Heart left ventricle (tissue), 16 donors: ENCODE measurements around the gene DNAJC25. TPM values are rescaled to one million over a fixed set of nuclear protein-coding genes. Genes with fewer than 3 reads are reported as not detected.
A peak's percentile ranks its signal among the peaks of the same experiment; 100 is the strongest.

Experiments used
- ATAC-seq, 4 donors: fragments of 200-7000 bp; cut with Tn5 transposase; one replicate each; pipeline ENCODE4 v1.9.1; 2020 to 2022; ENCODE audit warnings: moderate library complexity in 4 of 4, mild to moderate bottlenecking in 3 of 4, moderate number of reproducible peaks in 1 of 4
- DNase-seq, 5 donors: peaks; one replicate each; pipeline ENCODE4 v3.0.0-alpha.2; 2020
- H3K27ac ChIP-seq, 12 donors: fragments of 200-600 bp; sonication (generic) in 4 of 12; one replicate each; pipeline versions ENCODE4 v1.5.0 to v1.8.0; 2016 to 2022; ENCODE audit warnings: mild to moderate bottlenecking in 2 of 12
- H3K27me3 ChIP-seq, 9 donors: fragments of 200-600 bp; sonication (generic) in 2 of 9; one replicate each; pipeline versions ENCODE4 v1.5.1 to v1.8.0; 2016 to 2022; ENCODE audit warnings: mild to moderate bottlenecking in 3 of 9
- H3K36me3 ChIP-seq, 9 donors: fragments of 200-600 bp; sonication (generic) in 2 of 9; one replicate each; pipeline versions ENCODE4 v1.5.0 to v1.8.0; 2018 to 2022; ENCODE audit warnings: mild to moderate bottlenecking in 2 of 9
- H3K4me1 ChIP-seq, 12 donors: fragments of 200-600 bp; sonication (generic) in 4 of 12; one replicate each; pipeline versions ENCODE4 v1.5.0 to v1.8.0; 2016 to 2022; ENCODE audit warnings: mild to moderate bottlenecking in 3 of 12
- H3K4me3 ChIP-seq, 12 donors: fragments of 200-600 bp; sonication (generic) in 4 of 12; one replicate each; pipeline versions ENCODE4 v1.5.0 to v1.8.0; 2017 to 2022; ENCODE audit warnings: mild to moderate bottlenecking in 9 of 12, moderate library complexity in 4 of 12
- H3K9me3 ChIP-seq, 12 donors: fragments of 200-600 bp; sonication (generic) in 4 of 12; one replicate each; pipeline versions ENCODE4 v1.5.0 to v1.8.0; 2016 to 2022; ENCODE audit warnings: mild to moderate bottlenecking in 1 of 12
- POLR2A ChIP-seq, 2 donors: fragments of 450-650 bp; IDR thresholded peaks; one replicate each; pipeline ENCODE4 v1.6.1; 2017; ENCODE audit warnings: antibody characterized with exemption in 2 of 2, mild to moderate bottlenecking in 2 of 2, moderate library complexity in 2 of 2
- WGBS, 4 donors: extraction: QIAGEN DNeasy Blood & Tissue Kit in 2 of 4; methylation state at CpG; one replicate each; pipeline versions ENCODE4 v1.1.5 to v1.1.7; 2013 to 2018; 5-methylcytosine and 5-hydroxymethylcytosine counted together
- intact Hi-C, 10 donors: fragments of 100-400 bp; cut with DNase I; formaldehyde crosslinking; loops; one replicate each; pipeline versions ENCODE4 v1.11.1 to v1.14.2; 2022
- polyA plus RNA-seq, 2 donors: library from polyadenylated mRNA; stranded (reverse); fragments of 200-250 nt; gene quantifications; one replicate each; pipeline ENCODE4 v1.2.3, GENCODE V29; 2013
- total RNA-seq, 9 donors: library from RNA; depleted of rRNA in 2 of 9; stranded (reverse); fragments of >200 nt in 2 of 9; fragmentation: NEBNext Ultra II Directional in 3 of 9; extraction: Animal tissue kit (Norgen Biotek cat#: 25700) in 3 of 9; gene quantifications; one replicate each; pipeline versions ENCODE4 v1.1.0 to v1.2.4, GENCODE V29; 2016 to 2023
- TF ChIP-seq, protein P1 (sequence below), 12 donors: fragments of 200-600 bp; sonication (generic) in 4 of 12; IDR thresholded peaks; one replicate each; pipeline versions ENCODE4 v1.5.0 to v1.8.0; 2018 to 2022; ENCODE audit warnings: antibody characterized with exemption in 12 of 12, mild to moderate bottlenecking in 5 of 12
- donor health status: ischemic (EF 13 %, LVEDD 7.1; RV severe dilation, severe dysfunction).
- donor health status: healthy with polysubstance abuse.
- donor health status: DM: no; HTN: yes; CAD: no.
- donor health status: DM: no; HTN: no; CAD: no.
- donor health status: ischemic (EF 25% LVEDD 6.9; RV normal size, moderate dysfunction).
- donor health status: ischemic (EF 25% LVEDD 5.7; RV mildly dilated, moderate dysfunction).
- donor health status: healthy.
- donor health status: DM: yes; HTN: yes; CAD: no.
- donor health status: ischemic (EF 35%, LVEDD 5.7; RV mildly dilated, moderate dysfunction).
- donor health status: nonischemic (EF 11% LVEDD 7.7; RV severe dilation, severe dysfunction).
- donor health status: DM: yes; HTN: yes; CAD: no.
- donor health status: PGD.
- donor health status: ischemic (EF 29% LVEDD 5.4; RV normal size, mild dysfunction).
- donor health status: nonischemic (EF 23%, LVEDD 6.1; RV moderate dilation, normal function).

Gene DNAJC25
- total and polyA plus RNA-seq, 11 donors: 3.8 to 8.2 (median 5.0) TPM

DNA sequence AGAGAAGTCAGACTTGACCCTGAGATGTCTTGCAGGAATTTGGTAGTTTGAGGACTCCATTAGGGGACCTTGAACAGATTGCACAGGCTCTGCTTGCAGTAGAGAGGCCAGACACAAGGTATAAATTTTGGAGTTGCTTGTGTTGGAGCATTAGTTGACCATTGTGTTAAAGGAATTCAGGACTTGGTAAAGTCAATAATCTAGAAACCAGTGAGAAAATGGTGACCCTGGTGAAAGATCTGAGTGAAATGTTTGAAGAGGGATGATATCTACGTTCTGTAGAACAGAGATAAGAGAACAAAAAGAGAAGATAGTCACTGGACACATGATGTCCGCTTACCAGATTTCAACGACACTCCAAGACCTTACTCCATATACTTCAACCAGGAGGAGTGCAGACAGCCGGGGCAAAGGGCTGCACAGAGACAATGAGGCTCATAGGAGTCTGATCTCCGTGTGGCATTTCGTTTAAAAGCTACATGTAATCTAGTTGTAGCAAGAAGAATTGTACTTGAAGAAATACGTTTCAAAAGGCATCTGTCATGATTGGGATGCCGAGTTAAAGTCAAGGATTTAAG, 13.2 kb downstream of the DNAJC25 start:
- intact Hi-C loops: no loop called here
- TF ChIP-seq, protein P1, sequence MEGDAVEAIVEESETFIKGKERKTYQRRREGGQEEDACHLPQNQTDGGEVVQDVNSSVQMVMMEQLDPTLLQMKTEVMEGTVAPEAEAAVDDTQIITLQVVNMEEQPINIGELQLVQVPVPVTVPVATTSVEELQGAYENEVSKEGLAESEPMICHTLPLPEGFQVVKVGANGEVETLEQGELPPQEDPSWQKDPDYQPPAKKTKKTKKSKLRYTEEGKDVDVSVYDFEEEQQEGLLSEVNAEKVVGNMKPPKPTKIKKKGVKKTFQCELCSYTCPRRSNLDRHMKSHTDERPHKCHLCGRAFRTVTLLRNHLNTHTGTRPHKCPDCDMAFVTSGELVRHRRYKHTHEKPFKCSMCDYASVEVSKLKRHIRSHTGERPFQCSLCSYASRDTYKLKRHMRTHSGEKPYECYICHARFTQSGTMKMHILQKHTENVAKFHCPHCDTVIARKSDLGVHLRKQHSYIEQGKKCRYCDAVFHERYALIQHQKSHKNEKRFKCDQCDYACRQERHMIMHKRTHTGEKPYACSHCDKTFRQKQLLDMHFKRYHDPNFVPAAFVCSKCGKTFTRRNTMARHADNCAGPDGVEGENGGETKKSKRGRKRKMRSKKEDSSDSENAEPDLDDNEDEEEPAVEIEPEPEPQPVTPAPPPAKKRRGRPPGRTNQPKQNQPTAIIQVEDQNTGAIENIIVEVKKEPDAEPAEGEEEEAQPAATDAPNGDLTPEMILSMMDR (IDR thresholded peaks at IDR 0.05): no peak
- TF ChIP-seq POLR2A (IDR thresholded peaks at IDR 0.05): no peak
- H3K4me1 ChIP-seq: peaks cover 0 to 10% (median 0%) of the 10 kb centered on the region in 12 donors
- H3K9me3 ChIP-seq: no peaks in the 10 kb centered on the region
- no peak overlapping the region for H3K4me3 ChIP-seq
- H3K36me3 ChIP-seq: peaks cover 0 to 43% (median 31%) of the 10 kb centered on the region in 9 donors
- DNase-seq: no peak
- 81 to 86% (median 82%) methylated on average over 8 of the region's 8 CpGs for WGBS, 4 donors
- ATAC-seq: no peak
- H3K27me3 ChIP-seq: no peaks in the 10 kb centered on the region
- H3K27ac ChIP-seq: no peak overlapping the region

DNA sequence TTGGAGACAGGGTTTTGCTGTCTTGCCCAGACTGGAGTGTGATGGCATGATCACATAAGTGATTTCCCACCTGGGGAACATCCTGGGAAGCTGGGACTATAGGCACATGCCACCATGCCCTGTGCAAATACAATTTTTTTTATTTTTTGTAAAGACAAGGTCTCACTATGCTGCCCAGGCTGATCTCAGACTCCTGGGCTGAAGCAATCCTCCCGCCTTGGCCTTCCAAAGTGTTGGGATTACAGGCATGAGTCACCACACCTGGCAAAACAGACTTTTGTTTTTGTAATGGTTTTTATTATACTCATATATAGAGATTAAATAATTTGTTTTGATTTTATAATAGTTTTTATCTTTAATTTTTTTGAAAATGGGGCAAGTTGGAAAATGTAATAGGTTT, 14.7 kb downstream of the DNAJC25 start:
- H3K9me3 ChIP-seq: no peaks in the 10 kb centered on the region
- H3K36me3 ChIP-seq: peaks cover 0 to 58% (median 46%) of the 10 kb centered on the region in 9 donors
- WGBS, 4 donors: 95 to 99% (median 97%) methylated on average over 1 of the region's 1 CpG
- H3K4me3 ChIP-seq: no peak overlapping the region
- DNase-seq (no peak), ATAC-seq (no peak)
- TF ChIP-seq POLR2A (IDR thresholded peaks at IDR 0.05): no peak
- TF ChIP-seq, protein P1 (IDR thresholded peaks at IDR 0.05): no peak
- no peak overlapping the region for H3K27ac ChIP-seq
- no peaks in the 10 kb centered on the region for H3K27me3 ChIP-seq
- peaks cover 0 to 10% (median 0%) of the 10 kb centered on the region in 12 donors for H3K4me1 ChIP-seq
- intact Hi-C loops: no loop called here

DNA sequence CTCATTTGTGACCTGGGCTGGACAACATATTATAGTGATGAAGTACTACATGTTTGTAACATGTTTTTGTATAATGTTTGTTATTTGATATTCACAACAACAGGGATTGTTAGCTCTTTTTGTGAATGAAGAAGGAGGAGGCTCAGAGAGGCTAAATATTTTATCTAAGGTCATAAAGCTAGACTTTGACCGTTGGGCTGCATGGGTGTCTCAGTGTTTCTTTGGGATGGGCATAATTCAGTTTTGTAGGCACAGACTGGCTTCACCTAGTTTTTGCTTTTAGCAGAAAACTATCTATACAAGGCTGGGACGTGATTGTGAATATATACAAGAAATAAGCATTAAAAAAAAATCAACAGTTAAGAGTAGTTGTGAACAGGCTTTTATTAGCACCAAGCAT, 15.3 kb downstream of the DNAJC25 start:
- Histone ChIP-seq H3K9me3 (no peaks in the 10 kb centered on the region), H3K4me1 (peaks cover 0 to 10% (median 0%) of the 10 kb centered on the region in 12 donors), H3K4me3 (no peak overlapping the region), H3K27me3 (no peaks in the 10 kb centered on the region), H3K36me3 (peaks cover 0 to 59% (median 49%) of the 10 kb centered on the region in 9 donors), H3K27ac (no peak overlapping the region)
- intact Hi-C loops: no loop called here
- WGBS, 4 donors: 81 to 92% (median 86%) methylated on average over 2 of the region's 2 CpGs
- no peak for ATAC-seq
- TF ChIP-seq, protein P1 (IDR thresholded peaks at IDR 0.05): no peak
- TF ChIP-seq POLR2A (IDR thresholded peaks at IDR 0.05): no peak
- DNase-seq: no peak

DNA sequence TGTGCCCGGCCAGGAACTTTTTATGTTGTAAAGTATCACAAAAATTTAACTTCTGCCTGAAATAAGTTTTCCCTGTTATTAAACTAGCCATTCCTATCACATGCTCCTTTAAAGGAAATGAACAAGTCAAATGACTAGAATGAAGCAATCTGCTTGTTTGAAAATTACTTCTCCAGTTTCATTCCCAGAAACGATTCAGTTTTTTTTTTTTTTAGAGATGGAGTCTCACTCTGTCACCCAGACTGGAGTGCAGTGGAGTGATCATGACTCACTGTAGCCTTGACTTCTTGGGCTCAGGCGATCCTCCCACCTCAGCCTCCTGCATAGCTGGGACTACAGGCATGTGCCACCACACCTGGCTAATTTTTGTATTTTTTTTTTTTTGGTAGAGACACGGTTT, 16.9 kb downstream of the DNAJC25 start:
- 85 to 89% (median 87%) methylated on average over 4 of the region's 4 CpGs for WGBS, 4 donors
- TF ChIP-seq, protein P1 (IDR thresholded peaks at IDR 0.05): no peak
- peak overlapping the region in 1 of 12 donors; percentile 80 for H3K27ac ChIP-seq
- ATAC-seq (no peak), DNase-seq (no peak)
- intact Hi-C loops: no loop called here
- peaks cover 0 to 60% (median 51%) of the 10 kb centered on the region in 9 donors for H3K36me3 ChIP-seq
- H3K4me1 ChIP-seq: peaks cover 0 to 10% (median 0%) of the 10 kb centered on the region in 12 donors
- no peaks in the 10 kb centered on the region for H3K27me3 ChIP-seq
- no peak overlapping the region for H3K4me3 ChIP-seq
- H3K9me3 ChIP-seq: no peaks in the 10 kb centered on the region
